NCI-H460 (cell line): Measurements from ENCODE around the gene SV2A. TPM values are rescaled to one million over a fixed set of nuclear protein-coding genes. Genes with fewer than 3 reads are reported as not detected.

ENCODE experiments used
- total RNA-seq: library from RNA; depleted of rRNA; stranded (reverse); fragments of >200 nt; shearing (Covaris generic); gene quantifications from 2 replicates; pipeline ENCODE4 v1.2.3, GENCODE V29; 2014; rRNA removed

Gene SV2A
- total RNA-seq, 1 experiment from 2014 or later = 1.3 TPM

Other genes with a start within 250 kb of the SV2A start
- not detected in 2 replicates for gene FCGR1A, start 135.2 kb downstream of the SV2A start, total RNA-seq
- 21.7 and 24.9 TPM in 2 replicates for gene BOLA1, start 18.3 kb downstream of the SV2A start, total RNA-seq
- gene SF3B4, start 10.0 kb upstream of the SV2A start, total RNA-seq = 20.0 and 29.4 TPM in 2 replicates
- 8.7 and 10.5 TPM in 2 replicates for gene MTMR11, start 19.0 kb upstream of the SV2A start, total RNA-seq
- 18.9 TPM in 2 replicates for gene OTUD7B, start 92.9 kb upstream of the SV2A start, total RNA-seq
- gene VPS45, start 149.9 kb upstream of the SV2A start, total RNA-seq = 43.4 and 46.9 TPM in 2 replicates
- gene PLEKHO1, start 232.1 kb upstream of the SV2A start, total RNA-seq = 6.7 and 10.1 TPM in 2 replicates